PFSK-1 (cell line): ENCODE measurements around the gene CD1C.

ENCODE experiments used
- FOXP2 ChIP-seq: optimal IDR thresholded peaks from 2 replicates; pipeline ENCODE3; 2011; ENCODE audit warnings: borderline replicate concordance, control low read depth, inconsistent platforms; ENCODE audit not compliant: insufficient read depth; ENCODE audit errors: extremely low read length, extremely low read depth
- POLR2AphosphoS5 ChIP-seq: IDR thresholded peaks from 2 replicates; pipeline ENCODE4 v1.6.1; 2012; ENCODE audit warnings: low read depth, mild to moderate bottlenecking, control low read depth, low read length, moderate library complexity
- SIN3A ChIP-seq: IDR thresholded peaks from 2 replicates; pipeline ENCODE4 v1.6.1; 2012; ENCODE audit warnings: mild to moderate bottlenecking, low read length, moderate library complexity, borderline replicate concordance; ENCODE audit not compliant: insufficient read depth
- TAF1 ChIP-seq: IDR thresholded peaks from 2 replicates; pipeline ENCODE4 v1.6.1; 2012; ENCODE audit warnings: low read length, control low read depth, borderline replicate concordance; ENCODE audit not compliant: insufficient read depth
- TF ChIP-seq, protein P1 (sequence below), 2 experiments: IDR thresholded peaks; 2 replicates each; pipeline versions ENCODE4 v1.6.1 to v1.8.0; 2011 to 2012; ENCODE audit warnings: low read depth in 2 of 2, low read length in 2 of 2, control low read depth in 1 of 2, inconsistent platforms in 1 of 2, mild to moderate bottlenecking in 1 of 2, moderate library complexity in 1 of 2; ENCODE audit not compliant: insufficient read depth in 1 of 2

The CD1C gene

DNA sequence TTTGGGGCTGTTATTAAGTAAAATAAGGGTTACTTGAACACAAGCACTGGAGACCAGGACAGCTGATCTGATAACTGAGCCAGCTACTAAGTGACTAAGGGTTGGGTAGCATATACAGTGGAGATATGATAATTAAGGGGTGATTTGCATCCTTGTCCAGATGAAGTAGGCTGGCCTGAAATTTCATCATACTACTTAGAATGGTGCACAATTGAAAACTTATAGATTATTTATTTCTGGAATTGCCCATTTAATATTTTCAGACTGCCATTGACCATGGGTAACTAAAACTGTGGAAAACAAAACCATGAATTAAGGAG is 45.5 kb downstream of the CD1C start:
- TF ChIP-seq SIN3A (no peak), TAF1 (no peak), FOXP2 (no peak), POLR2AphosphoS5 (no peak)
- TF ChIP-seq, protein P1, sequence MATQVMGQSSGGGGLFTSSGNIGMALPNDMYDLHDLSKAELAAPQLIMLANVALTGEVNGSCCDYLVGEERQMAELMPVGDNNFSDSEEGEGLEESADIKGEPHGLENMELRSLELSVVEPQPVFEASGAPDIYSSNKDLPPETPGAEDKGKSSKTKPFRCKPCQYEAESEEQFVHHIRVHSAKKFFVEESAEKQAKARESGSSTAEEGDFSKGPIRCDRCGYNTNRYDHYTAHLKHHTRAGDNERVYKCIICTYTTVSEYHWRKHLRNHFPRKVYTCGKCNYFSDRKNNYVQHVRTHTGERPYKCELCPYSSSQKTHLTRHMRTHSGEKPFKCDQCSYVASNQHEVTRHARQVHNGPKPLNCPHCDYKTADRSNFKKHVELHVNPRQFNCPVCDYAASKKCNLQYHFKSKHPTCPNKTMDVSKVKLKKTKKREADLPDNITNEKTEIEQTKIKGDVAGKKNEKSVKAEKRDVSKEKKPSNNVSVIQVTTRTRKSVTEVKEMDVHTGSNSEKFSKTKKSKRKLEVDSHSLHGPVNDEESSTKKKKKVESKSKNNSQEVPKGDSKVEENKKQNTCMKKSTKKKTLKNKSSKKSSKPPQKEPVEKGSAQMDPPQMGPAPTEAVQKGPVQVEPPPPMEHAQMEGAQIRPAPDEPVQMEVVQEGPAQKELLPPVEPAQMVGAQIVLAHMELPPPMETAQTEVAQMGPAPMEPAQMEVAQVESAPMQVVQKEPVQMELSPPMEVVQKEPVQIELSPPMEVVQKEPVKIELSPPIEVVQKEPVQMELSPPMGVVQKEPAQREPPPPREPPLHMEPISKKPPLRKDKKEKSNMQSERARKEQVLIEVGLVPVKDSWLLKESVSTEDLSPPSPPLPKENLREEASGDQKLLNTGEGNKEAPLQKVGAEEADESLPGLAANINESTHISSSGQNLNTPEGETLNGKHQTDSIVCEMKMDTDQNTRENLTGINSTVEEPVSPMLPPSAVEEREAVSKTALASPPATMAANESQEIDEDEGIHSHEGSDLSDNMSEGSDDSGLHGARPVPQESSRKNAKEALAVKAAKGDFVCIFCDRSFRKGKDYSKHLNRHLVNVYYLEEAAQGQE (IDR thresholded peaks at IDR 0.05; ENCODE audit: insufficient read depth in 1 of 2, low read depth in 2 of 2, low read length in 2 of 2): no peak
